NCI-H1417 (cell line): ENCODE data around the gene STK40.
A peak's percentile ranks its signal among the peaks of the same experiment; 100 is the strongest.

Experiments
- DNase-seq, 3 experiments: peaks; one replicate each; lab custom pipeline; 2025; lab: John Stamatoyannopoulos, UW

STK40 gene, protein sequence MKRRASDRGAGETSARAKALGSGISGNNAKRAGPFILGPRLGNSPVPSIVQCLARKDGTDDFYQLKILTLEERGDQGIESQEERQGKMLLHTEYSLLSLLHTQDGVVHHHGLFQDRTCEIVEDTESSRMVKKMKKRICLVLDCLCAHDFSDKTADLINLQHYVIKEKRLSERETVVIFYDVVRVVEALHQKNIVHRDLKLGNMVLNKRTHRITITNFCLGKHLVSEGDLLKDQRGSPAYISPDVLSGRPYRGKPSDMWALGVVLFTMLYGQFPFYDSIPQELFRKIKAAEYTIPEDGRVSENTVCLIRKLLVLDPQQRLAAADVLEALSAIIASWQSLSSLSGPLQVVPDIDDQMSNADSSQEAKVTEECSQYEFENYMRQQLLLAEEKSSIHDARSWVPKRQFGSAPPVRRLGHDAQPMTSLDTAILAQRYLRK

DNA sequence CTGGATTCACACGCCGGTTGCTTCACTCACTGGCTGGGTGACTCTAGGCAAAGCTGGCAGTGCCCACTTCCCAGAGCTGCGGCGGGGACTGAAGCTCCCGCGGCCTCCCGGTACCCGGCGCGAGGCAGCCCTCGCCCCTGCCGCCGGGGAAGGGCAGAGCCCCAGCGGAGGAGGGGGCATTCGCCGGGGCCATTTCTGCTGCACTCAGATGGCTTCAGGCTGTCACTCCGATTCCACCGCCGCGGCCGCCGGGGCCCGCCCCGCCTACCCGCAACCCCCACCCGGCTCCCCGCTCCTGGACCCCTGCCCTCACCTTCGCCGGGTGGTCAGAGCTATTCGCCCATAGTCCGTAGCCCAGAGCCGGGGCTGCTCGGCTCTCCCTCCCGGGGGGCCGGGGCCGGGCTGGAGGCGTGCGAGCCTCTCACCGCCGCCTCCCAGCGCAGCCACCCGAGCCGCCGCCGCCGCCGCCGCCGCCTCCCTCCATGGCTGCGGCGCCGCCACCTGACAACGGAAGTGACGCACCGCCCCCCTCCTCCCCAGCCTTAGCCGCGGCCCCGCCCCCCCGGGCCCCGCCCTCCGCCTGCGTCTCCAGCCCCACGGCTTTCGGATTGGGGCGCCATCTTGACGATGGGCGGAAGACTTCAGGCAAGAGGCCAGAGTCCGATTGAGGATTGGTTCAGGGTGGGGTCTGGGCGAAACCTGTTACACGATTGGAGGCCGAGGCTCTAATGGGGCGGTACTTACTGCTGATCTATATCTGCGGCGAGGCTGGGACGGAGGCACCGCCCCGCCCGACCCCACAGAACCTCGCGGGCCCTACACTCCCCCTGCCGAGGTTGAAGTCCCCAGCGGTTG, at the start of gene STK40:
Gene STK40 (minus strand): TSS at position 515 of the 855 bp plus-strand sequence. CDS start 24,592 bp downstream, outside the sequence.
- DNase-seq: peak; percentile 97 to 99 (median 98)

DNA sequence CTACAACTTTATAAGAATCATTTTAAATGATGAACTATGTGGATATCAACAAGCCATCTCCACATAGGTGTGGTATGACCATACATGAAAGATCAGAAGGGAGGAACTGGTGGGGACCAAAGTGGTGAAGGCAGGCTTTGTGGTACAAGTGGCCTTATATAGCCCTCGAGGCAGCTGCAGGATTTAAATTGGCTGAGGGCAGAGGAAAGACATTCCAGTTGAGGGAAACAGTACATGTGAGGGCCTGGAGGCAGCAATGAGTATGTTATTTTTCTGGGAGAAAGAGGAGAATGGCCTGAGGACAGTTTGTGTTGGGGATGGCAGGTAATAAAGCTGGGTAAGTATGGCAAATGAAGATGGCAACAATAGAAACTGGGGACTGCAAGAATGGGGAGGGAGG, 47.4 kb upstream of the STK40 start:
- DNase-seq: no peak

DNA sequence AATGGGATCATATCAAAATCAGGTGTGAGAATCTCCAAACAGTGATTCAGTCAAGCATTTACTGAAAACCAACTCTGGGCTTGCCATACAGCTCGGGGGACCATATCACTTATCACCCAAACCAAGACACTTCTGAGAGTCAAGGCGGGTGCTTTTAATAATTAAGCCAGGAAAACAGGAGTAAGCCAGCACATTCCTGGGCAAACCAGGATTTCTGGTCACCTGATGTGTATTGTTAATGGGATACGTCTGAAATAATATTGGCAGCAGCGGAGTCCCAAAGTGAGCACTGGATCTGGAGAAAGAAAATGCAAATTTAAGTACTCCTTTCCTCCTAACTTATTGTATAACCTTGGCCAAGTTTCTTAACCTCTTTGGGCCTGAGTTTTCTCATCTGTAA, 46.9 kb upstream of the STK40 start:
- no peak for DNase-seq

DNA sequence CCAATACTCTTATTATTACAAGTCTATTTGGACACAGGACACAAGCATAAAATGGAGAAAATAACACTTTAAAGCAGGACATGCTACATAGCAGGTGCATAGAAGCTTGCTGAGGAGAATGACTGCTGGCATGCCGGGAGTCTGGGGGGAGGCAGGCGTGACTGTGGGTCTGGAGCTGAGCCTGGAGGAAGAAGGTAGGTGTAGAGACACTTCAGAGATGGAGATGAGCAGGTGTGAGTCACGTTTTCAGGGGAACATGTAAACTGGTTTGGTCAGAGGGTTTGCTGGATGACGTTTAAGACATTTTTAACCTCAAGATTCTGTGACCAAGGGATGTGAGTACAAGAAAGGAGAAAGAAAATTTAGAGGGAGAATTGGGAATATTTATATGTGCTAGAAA, 40.1 kb upstream of the STK40 start:
- DNase-seq: no peak

DNA sequence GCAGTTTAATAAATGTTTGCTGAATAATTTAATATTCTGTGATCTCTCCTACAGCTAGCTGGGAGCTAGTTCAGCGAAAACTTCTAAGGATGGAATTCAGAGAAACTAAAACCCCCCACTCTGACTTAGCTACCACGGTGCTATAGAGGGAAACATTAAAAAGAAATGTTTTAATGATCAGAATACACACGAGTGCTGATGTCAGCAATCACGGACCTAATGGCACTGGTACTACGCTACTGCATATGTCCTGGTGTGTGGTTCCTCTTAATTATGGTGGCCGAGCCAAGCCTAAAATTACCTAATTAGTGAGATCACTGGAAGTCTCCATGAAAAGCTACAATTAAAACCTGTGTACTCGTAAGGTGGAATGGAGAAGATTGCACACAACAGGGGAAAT, 35.9 kb upstream of the STK40 start:
- no peak for DNase-seq

DNA sequence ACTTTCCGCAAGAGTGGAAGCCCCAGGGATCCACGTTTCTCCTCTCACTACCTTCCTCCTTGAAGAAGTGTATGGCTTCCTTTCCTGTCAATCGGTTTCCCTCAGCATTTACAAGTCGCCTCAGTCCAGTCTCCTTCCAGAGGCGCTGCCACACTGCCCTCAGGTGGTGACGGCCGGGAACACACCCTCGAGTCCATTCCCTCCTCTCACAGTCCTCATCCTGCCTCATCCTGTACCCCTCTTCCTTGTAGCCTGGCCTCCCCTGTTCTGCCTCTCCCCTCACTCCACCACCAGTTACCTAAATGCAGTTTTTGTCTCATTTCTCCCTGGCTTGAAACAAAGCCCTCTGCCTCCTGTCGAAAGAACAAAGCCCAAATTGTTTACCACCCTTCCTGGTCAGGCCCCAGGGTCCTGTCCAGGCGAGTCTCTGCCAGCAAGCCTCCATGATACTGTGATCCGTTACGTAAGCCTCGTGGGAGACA, 35.2 kb upstream of the STK40 start:
- peak; percentile 62 to 79 (median 77) for DNase-seq

DNA sequence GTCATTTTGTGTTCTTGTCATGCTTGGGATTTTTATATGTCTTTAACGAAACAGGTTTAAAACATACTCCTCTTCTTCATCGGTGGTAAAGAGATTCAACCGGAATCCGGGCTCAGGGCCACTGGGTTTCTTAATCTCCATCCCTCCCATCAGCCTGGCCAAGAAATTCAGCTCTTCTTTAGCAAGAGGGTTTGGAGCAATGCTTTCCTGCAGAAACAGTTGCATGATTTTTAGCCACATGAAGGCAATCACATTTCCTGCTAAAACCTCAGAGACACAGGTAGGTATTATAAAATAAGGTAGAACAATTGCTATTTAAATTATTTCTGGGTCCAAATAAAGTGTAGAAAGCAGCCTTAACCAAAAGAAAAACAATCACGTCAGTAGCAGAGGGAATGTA, 34.7 kb upstream of the STK40 start:
- DNase-seq: no peak

DNA sequence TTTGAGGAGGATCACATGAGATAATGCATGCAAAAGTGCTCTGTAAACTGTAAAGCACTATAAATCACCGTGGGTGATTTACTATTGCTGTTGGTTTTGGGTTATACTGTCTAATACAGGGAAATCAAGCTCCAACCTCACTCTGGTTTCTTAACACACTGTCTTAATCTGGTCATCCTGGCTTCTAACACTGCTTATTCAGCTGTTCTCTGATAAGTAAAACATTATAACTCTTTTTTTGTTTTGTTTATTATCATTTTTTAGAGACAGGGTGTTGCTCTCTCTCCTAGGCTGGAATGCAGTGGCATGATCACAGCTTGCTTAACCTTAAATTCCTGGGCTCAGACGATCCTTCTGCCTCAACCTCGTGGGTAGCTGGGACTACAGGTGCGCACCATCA, 33.8 kb upstream of the STK40 start:
- no peak for DNase-seq

DNA sequence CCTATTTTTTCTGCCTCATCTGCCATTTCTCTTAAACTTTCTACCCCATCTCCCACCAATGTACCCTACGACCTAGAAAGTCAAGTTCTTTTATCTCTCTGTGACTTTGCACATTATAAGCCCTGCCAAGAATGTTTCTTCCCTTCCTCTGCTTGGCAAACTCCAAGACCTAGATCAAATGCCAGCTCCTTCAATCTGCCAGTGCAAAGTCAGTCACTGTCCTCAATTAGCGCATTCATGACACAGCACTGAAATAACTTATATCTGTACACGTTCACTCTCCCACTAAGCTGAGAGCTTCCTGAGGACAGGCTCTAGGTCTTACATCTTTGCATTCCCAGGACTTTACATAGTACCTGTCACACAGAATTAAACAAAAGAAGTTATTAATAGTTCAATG, 33.4 kb upstream of the STK40 start:
- DNase-seq: no peak

DNA sequence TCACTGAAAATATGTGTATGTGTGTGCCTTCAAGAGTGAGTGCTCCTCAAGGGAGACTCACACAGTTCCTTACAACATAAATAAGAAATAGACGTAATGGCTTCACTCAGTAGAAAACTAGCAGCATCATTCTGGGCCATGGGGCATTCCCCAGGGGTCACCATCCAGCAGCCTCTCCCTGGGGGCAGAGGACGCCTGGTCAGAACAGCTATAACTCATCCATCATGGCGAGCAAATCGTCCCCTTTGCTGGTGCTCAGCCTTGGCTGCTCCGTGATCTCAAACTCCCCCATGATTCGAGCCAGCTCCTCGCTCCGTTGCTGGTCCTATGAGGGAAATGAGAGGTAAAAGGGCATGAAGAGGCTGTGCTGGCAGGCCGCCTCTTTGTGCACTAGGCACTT, 32.2 kb upstream of the STK40 start:
- DNase-seq: no peak

DNA sequence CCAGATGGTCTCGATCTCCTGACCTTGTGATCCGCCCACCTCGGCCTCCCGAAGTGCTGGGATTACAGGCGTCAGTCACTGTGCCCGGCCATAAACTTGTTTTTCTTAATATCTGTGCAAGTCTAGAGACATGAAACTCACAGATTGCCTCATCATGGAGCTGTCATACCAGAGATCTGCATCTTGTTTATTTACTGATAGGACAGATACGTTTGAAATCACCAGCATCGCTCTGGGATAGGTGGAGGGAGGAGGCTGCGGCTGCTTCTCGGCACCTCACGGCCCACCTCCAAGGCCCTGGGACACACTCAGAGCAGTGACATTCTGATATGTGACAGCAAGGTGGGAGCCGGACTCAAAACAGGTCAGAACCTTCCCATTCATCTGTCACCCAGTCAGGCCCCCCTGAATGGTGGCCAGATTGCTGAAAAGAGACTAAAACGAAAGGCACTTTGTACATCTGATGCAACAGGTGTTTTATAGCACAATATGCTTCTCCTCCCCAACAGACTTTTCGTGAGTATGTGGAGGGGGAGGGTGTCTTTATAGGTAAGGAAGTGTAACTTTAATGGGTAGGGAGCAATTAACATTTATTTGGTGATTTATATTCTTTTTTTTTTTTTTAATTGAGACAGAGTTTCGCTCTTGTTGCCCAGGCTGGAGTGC, 30.1 kb upstream of the STK40 start:
- DNase-seq: no peak

DNA sequence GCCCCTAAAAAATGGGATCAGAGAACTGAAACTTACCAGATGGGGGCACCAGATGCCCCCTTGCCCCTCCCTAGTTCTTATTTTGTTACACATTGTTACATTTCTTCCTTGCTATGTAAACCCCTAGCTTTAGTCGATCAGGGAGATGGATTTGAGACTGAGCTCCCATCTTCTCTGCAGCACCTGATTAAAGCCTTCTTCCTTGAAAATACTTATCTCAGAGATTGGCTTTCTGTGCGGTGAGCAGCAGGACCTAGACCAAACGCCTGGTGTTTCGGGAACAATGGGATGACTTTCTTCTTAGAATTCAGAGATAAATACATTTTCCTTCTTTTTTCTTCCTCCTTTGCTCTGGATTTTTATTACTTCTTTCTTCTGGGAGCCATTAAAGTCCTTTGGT, 28.7 kb upstream of the STK40 start:
- DNase-seq: no peak

DNA sequence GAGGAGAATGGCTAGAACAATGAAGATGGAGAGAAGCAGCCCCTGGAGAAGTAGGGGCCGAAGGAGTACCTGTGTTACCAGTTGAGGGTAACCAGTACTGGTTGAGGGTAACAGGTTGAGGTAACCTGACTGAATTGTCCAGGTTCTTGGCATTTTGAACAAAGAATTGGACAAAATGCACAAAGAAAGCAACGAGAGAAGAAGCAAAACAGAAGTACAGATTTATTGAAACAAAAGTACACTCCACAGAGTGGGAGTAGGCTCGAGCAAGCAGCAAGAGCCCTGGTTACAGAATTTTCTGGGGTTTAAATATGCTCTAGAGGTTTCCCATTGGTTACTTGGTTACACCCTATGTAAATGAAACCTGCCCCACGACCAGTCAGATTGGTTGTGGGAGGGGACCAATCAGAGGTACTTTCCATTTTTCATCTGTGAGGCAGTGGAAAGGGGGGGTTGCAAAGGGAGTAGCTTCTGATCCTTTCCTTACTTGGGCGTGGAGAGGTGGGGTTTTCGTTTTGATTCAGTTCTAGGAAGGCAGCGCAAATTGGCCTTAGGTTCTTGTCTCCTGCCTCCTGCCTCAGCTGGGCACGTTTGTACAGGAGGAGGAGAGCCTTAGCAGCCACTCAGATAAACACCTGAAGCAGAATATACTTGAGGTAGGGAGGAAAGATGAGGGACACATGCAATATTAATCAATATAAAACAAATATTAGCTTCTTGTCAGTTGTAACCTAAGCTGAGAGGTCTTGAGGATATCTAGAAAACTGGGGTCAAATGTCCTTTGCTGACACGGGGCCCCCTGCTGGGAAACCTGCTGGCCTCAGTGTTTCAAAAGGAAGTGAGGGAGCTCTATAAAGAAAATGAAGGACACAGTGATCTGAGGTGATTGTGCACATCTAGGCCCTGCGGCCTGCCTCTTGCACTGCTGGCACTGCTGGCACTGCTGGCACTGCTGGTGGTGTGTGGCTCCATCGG, 26.2 kb upstream of the STK40 start:
- peak in 2 of 3 experiments; percentile 22 to 23 for DNase-seq

DNA sequence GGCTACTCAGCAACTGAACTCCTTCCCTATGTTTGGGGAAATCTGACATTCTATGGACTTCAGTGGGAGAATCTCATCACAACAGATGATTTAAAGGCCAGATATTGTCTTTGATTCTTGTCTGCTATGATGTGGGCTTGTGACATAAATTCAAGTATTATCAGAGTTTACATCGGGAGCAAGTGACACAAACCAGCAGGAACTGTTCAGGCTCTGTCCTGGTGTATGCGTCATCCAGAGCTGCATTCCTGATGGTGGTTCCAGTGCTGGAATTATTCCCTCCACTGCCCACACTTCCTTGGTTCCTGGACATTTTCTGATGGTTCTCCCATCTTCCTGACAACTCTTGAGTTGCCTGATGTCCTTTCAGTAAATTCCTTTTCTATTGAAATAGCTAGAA, 22.8 kb upstream of the STK40 start:
- DNase-seq: no peak

DNA sequence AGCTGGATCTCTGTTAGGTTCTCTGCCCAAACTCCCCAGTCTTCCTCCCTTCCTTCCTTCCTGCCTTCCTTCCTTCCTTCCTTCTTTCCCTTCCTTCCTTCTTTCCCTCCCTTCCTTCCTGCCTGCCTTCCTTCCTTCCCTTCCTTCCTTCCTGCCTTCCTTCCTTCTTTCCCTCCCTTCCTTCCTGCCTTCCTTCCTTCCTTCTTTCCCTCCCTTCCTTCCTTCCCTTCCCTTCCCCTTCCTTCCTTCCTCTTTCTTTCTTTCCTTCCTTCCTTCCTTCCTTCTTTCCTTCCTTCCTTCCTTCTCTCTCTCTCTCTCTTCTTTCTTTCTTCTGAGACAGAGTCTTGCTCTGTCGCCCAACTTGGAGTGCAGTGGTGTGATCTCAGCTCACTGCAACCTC, 20.7 kb upstream of the STK40 start:
- DNase-seq: no peak

DNA sequence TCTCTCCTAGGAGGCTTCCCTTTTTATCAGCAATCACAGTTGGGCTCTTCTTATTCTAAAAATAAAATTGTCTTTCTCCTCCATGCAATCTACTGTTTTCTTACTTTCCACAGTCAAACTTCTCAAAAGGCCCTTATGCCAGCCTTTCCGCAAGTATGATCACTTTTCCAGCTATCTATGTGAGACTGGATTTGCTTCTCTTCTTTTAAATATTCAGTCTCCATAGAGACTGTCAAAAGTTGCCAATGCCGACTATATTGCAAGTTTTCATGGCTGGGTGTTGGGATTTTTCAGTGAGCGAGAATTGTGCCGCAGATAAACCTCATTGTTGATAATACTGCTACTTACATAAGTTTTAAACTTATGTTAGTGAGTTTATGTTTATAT, 16.8 kb upstream of the STK40 start:
- no peak for DNase-seq

DNA sequence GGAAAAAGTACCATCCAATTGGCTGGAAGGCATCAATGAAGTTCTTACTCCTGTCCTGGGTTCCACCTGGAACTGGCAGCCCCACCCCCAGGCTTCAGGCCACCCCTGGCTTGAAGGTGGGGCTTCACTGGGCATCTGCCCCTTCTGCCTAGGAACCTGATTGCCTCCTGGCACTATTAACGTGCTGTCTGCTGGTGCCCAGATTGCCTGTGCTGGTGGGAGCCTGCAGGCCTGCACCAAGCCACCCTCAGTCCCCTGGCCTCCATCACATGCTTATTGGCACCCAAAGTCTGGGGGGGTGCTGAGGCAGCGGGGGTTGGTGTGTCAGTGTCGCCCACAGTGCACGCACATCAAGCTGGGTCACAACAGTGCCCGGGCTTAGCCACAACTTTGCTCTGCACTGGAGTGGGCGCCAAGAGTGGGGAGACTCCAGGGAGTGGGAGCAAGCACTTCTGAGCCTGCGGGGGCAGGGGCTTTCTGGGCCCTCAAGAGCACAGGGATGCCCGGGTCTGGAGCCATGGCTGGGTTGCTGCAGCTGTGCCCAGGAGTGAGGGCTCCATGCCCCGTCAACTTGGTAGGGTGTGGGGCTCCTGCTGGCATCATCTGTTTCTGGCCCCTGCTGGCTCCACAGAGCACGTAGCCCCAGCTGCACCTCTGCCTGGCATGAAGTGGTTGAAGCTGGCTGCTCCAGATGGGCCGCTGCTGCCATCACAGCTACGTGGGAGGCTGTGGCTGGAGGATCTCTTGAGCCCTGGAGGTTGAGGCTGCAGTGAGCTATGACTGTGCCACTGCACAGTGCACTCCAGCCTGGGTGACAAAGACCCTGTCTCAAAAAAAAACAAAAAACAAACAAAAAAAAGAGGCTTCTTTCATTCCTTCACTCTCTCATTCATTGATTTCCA, 16.1 kb upstream of the STK40 start:
- DNase-seq: no peak

DNA sequence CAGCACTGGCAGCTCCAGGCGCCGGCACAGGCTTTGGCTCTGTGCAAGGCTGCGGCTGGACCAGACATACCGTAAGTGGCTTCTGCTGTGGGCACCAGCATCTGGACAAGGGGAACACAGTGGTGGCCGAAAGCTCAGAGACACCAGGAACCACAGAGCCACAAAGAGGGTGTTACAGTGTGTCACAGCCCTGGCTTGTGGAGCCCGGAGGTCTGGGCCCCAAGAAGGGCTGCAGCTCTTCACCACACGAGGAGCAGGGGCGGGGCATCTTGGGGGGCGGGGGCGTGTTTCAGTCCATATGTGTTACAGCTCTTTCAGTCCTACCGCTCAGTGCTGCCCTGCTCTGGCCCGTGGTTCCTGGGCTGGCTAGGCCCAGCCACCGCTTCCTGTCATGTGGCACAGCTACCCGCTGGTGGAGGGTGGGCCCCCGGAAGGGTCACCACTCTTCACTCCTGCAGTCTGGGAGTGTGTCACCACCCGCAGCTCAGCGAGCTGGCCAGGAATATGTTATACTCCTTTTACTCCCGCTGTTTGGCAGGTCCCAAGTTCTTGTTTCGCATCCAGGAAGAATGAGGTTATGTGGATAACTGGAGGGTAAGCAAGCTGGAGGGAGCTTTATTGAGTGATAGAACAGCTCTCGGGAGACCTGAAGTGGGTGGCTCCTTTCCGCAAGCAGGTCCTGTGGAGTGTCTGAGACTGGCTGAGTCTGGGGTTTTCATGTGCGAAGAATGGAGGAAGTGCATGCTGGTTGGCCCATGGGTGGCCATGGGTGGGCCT, 15.3 kb upstream of the STK40 start:
- no peak for DNase-seq

DNA sequence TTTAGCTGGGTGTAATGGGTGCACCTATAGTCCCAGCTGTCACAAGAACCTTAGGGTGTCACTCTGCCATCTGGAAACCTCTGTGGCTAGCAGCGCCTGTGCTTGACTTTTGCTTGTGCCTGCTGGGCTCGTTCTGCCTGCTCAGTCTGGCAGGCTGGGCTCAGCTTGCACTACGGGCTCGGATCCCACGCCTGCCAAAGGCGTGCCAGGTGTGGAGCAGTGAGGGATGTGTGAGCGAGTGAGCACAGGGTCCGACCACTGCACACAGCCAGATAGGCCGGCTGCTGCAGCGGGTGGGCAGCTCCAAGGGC, 14.7 kb upstream of the STK40 start:
- no peak for DNase-seq
